ENCODE data around the gene ARMC7.
"Not testable (repeated sequence)": the region's sequence is repeated elsewhere in the genome, so short reads cannot be mapped to it uniquely, and the experiment has no call there.

The ARMC7 gene

DNA sequence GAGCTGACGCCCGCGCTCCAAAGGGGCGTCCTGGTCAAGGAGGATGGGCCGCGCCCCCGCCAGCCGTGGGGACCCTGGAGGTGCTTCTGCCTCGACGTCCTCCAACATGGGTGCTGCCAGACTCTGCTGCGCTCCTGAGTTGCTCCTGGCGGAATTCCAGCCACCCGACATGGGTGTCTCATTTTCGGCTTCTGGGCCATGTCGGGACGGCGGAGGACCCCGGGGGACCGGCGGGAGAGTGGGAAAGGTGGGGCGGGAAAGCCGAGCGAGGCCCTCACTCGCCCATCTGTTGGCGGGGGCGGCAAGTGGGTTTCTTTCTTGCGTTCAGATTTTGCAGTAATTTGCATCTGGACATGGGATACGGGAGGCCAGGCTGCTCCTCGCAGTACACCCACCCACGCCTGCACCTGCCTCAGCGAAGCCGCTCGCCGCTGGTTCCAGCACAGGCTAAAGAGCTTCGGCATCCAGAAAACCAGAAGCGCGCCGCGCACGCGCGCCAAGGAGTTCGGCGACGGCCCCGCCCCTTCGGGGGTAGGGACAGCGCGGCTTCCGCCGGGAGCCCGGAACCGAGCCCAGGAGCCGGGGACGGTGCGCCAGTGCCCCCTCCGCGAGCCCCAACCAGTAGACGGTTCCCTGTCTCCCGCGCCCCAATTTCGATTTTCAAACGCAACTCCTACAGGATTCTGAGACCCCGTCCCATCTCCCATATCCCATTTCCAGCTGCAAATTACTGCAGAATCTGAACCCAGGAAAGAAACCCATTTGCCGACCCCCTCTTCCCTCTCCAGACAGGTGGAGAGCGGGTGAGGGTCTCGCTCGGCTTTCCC lies at the start of gene ARMC7:
ARMC7 (plus strand) TSS at position 563 of the 827 bp plus-strand sequence. CDS start 320 bp downstream, outside the sequence.
- peak; percentile 79 for DNase-seq

DNA sequence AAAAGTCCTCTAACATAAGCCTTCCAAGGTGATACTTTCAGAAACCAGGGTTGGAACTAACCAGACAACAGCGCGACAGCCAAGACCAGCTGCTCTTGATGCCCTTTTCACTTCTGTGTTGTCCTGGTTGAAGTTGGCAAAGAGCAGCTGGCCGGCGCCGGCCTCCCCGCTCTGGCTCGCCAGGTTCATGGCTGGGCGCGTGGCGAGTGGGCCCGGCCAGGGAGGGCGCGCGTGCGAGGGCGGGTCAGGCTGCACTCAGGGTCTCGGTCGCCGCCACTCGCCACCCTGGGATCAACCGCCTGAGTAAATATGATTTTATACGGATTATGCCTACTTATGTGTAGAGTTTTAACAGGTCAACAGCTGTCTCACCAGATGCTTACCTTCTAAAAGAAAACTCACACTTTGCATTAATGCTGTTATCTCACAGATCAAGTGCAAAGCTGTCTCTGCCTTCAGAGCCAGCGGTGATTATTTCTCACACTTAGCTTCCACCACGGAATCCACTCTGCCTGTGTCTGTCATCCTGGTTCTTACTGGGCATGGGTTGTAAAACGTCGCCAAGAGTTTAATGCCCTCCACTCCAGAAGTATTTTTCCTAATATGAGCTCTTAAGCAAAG lies 49.2 kb upstream of the ARMC7 start:
- DNase-seq = no peak

DNA sequence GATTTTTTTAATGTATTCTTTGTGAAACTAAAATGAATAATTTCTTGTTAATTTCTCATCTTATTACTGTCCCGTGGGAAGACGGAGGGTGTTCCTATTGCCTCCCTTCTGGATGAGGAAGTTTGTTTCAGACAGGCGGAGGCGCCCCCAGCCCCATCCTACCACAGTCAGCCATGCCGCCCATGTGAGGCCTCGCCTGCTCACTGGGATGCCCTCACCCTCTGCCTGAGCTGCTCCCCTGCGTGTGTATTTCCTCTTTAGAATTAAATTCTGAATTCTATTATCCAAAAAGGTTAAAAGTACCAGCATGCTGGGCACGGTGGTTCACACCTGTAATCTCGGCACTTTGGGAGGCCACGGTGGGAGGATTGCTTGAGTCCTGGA lies 48.7 kb upstream of the ARMC7 start:
- DNase-seq = no peak

DNA sequence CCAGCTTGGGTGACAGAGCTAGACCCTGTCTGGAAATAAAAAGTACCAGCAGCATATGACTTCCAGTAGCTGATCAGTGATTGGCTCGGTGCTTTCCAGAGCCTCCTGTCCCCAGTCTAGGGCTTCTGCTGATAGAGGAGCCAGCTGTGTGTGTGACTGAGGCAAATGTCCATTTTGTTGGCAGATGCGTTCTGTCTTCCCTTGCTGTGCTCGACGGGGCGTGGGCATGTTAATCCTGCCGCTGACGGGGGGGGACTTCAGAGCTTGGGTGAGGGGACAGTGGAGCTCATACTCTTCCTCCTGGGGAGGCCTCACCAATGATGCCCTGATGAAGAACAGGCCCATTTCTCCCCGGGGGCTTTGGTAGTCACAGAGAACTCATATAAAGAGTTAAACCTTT lies 48.2 kb upstream of the ARMC7 start:
- no peak for DNase-seq

DNA sequence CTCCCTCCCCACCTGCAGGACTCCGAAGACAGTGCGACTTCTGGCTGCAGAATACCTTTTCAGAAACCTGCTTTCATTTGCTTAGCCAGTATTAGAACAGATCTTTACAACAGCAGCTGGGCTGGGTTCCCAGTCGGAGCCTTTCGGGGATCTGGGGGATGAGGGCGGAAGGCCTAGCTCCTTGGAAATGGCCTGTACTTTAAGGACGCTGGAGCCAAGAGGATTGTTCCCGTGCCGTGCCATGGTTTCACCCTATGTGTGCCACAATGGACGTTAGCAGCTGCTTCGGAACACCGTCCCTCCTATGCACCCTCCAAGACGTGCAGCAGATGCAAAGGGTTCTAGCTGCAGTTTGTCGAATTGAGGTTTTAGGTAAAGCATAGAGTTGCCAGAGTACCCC lies 46.6 kb upstream of the ARMC7 start:
- DNase-seq = no peak

DNA sequence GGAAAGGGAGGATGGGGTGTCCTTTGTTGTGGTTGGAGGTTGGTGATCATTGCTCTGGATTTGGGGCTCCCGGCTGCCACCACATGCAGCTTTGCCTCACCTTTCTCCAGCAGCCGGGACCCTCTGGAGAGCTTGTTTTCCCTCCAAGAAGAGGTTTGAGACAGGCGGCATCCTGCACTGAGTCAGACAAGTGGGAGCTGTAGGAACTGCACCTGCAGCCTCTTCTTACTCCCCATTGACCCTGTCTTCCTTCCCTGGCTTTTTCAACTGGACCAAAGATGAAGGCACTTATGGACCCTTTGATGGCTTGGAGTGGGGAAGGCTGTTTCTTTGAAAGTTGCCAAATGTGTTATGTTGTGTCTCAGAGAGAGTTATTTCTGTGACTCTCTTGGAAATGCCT lies 46.1 kb upstream of the ARMC7 start:
- no peak for DNase-seq

DNA sequence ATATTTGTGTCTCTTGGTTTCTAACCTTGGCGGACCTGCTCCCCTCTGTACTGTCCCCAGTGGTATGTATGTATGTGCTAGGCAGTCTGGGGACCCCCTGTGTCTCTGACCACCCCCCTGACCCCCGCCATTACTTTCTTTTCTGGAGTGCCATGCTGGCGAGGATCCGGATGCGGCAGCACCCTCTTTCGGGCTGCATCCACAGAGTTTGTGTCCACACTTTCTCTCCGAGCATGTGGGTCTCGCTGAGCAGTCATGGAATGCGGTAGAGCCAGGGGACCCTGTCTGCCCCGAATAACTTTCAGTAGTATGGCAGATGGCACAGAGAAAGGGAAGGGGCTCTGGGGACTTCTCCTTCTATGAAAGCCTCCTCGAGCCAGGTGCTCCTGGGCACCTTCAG lies 45.7 kb upstream of the ARMC7 start:
- DNase-seq = no peak

DNA sequence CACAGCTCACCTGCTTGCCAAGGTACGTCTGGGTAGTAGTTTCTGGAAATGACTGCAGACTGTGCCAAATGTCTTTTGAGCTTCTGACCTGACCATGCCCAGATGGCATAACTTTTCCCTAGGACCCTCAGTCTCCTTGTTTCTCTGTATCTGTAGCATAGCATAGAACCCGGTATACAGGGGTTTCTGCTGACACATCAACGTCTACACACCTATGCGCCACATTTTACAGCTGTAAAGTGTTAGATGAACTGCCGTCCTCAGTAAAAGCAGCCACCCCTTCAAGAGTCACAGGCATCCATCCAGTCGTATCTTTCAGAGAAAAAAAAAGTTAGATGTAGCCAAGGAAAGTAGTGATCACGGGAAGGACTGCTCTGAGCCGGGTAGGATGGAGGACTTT lies 45.3 kb upstream of the ARMC7 start:
- no peak for DNase-seq

DNA sequence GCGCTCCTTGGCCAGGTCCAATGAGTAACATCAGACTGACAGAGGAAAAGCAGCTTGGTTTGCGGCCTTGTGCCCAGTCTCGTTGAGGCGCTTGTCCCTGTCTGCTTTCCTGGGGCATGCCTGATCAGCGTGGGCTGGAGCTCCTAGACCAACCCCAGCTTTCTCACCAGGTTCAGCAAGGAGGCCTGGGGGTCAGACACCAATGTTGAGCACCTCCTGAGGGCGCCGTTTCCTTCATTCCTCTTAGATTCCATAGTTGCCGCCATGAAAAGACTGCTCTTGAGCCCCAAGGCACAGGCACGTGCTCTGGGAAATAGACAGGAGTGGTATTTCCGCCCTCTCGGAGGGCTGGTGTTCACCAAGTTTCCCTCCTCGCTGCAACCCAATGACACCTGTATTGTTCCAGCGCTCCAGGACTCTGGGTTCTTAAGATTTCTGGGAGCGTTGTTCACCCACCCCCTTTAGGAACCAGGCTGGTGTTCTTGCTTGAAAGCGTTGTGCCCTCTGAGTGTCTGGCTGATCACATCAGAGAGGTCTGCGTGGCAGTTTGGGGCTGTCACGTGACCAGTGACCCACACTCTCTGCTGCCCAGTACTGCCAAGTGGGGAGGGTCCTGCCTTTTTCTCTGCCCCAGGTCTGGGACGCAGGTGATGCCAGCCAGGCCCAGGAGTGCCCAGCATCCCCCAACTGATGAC lies 44.8 kb upstream of the ARMC7 start:
- no peak for DNase-seq

DNA sequence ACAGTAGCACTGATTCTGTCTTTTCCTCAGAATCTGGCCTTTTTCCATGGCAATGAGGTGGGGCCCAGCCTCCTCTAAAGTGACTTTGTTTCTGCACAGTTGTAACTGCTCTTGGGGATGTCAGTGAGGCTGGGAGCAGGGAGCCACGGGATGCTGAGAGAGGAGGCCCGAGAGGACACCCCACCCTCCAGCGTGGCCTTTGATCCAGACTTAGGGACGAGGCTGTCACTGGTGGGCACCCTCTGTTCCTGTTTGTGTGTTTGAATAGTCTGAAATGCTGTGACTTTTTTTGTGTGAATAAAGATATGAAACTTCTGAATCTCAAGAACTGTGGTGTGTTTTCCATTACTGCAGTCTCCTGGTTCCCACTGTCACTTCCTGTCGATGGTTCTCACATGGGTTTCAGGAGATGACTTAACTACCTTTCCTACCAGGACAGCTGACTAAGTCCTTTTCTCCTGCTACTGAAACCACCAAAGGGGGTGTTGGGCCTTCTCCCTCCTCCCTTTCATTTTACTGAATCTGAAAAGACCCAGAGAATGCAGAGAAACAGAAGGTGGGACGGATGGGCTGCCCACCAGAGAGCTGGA lies 44.1 kb upstream of the ARMC7 start:
- DNase-seq = peak; percentile 41

DNA sequence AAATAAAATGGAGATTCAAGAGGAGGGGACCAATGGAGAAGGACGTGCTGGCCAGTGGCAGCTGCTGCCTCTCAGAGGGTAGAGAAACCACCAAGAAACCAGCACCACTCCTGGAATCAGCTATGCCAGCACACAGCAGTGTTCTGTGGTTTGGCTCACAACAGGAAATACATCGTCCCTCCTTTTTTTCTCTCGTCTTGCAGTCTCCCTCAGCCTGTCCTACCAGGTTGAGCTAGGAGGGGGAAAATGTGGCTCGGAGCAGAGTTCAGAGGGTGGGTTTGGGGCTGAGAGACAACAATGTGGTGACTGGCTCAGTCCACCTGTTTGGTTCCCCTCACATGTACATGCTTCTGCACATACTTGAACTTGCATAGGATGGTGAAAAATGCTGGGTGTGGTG lies 41.9 kb upstream of the ARMC7 start:
- DNase-seq = no peak

DNA sequence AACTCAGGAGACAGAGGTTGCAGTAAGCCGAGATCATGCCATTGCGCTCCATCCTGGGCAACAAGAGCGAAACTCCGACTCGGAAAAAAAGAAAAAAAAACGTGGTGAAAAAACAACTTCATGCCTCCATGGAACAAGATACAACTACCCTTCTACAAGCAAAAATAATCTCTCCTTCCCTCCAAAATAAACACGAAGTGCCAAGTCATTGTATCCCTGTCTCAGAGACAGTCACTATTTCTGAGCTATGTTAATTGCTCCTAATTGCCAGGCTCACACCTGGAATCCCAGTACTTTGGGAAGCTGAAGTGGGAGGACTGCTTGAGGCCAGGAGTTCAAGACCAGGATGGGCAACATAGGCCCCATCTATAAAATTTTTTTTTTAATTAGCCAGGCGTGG lies 41.0 kb upstream of the ARMC7 start:
- DNase-seq = no peak

DNA sequence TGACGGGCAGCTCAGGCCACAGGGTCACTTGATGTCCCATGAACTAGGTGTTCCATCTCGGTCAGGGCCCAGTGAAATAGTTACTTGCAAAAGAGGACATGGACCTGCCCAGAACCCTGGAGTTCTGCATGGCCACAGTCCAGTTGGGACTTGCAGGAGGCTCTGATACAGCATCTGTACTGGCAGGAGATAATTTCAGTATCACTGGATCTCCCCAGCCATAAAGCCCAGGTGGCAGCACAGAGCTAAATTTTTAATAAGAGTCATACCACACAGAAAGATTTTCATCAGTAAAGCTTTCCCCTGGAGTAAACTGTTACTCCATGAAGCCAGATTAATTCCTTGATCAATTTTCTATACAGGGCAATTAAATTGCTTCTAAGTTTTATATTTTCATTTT lies 40.0 kb upstream of the ARMC7 start:
- DNase-seq = no peak

DNA sequence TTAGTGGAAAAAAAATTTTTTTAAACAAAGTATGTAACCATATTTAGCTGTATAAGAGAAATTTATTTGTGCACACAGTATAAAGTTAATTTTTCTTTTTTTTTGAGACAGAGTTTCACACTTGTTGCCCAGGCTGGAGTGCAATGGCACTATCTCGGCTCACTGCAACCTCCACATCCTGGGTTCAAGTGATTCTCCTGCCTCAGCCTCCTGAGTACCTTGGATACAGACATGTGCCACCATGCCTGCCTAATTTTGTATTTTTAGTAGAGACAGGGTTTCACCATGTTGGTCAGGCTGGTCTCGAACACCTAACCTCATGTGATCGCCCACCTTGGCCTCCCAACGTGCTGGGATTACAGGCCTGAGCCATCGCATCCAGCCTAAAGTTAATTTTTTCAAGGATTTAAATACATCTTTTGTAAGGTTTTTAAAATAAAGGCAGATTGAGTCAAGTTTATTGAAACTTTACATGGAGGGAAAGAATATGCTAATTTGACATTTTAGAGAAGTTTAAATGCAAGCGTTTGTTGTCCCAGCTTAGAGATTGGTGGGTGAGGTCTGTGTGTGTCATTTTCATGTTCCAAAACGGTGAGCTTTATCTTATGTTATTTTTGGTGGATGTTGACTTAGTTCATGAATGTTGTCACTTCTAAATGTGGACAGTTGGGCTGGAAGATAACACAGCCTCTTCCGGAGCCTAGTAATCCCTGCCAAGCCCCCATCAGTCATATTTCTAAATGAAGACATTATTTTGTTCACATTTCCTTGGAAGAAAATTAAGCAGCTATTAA lies 38.1 kb upstream of the ARMC7 start:
- not testable (repeated sequence) for DNase-seq

DNA sequence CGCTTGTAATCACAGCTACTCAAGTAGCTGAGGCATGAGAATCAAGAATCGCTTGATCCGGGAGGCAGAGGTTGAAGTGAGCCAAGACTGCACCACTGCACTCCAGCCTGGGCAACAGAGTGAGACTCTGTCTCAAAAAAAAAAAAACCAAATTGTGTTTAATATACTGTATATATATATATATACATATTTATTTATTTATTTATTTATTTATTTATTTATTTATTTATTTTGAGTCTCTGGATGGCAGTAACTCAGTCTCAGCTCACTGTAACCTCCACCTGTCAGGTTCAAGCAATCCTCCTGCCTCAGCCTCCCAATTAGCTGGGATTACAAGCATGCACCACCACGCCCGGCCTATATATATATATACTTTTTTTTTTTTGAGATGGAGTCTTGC lies 36.9 kb upstream of the ARMC7 start:
- DNase-seq = not testable (repeated sequence)

DNA sequence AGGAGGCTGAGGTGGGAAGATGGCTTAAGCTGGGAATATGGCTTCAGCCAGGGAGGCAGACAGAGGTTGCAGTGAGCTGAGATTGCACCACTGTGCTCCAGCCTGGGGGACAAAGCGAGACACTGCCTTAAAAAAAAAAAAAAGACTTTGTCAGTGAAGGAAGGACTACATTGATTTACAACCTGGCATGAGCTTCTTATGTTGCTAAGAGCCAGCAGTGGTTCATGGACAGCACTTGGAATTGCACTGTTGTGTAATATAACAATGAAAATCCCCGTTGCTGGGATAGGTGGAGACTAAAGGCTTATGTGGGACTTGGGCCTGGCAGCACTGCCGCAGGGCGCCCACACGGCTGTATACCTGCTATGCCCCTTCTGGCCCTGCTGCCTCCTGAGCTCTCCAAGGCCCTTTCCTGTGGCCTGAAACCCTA lies 36.1 kb upstream of the ARMC7 start:
- peak; percentile 51 for DNase-seq

DNA sequence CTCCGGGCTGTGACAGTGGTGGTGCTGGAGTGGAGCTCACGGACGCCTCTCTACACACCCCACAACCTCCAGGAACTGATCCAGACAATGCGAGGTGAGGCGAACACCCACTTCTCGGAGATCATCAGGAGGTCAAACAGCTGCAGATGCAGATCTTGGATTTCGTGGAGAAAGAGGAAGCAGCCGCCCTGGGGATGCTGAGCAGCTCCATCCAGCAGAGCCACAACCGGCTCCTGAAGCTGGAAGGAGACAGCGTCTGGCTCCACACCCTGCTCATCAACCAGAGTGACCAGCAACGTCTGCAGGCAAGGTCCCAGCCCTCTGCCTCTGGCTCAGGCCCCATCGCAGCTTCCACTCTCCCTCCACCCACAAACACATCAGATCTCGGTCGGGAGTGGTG lies 35.2 kb upstream of the ARMC7 start:
- DNase-seq = no peak

DNA sequence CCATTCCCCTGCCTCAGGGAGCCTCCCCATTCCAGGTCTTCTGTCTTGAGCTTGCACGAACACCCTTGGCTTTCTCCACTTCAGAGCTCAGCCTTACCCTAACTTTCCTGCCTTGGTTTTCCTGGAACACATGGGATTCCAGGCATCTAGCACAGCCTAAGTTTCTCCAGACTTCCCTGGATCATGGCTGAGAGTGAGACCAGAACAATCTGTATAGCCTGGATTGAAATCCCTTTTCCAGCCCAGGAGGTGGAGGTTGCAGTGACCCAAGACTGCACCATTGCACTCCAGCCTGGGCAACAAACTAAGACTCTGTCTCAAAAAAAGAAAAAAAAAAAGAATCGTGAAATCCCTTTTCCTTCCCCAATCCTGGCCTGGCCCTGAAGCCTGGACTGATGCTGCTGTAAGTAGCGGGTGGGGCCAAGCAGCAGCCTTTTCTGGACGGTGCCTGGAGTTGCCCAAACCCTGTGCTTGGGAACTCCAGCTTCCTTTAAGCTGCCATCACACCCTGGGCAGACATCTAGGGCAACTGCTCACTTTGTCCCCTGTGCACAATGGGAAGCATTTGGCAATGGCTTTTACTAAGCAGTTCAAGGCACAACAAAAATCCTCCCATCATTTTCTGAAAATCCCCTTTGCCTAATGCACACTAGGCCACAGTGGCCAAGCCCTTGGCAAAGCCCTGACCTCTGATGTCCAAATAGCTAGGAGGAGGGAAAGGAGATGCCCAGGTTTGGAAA lies 34.0 kb upstream of the ARMC7 start:
- no peak for DNase-seq

DNA sequence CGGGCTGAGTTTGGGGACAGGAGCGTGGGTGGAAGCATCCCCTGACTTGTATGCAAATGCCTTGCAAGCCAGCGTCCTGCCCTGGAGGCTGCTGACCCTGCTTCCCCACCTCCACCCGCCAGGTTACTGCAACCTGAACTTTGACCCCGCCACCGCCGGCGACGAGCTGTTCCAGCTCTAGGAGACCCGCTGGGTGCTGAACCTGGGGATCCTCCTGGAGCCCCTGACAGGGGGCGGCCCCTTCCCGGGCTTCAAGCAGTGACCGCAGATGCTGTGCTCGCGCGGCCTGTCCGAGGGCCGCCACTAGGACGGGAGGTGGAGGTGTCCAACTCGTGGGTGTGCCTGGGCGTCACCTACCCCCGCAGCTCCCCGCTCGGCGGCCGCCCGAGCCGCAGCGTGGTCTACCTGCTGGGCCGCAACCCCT lies 32.7 kb upstream of the ARMC7 start:
- DNase-seq = no peak

DNA sequence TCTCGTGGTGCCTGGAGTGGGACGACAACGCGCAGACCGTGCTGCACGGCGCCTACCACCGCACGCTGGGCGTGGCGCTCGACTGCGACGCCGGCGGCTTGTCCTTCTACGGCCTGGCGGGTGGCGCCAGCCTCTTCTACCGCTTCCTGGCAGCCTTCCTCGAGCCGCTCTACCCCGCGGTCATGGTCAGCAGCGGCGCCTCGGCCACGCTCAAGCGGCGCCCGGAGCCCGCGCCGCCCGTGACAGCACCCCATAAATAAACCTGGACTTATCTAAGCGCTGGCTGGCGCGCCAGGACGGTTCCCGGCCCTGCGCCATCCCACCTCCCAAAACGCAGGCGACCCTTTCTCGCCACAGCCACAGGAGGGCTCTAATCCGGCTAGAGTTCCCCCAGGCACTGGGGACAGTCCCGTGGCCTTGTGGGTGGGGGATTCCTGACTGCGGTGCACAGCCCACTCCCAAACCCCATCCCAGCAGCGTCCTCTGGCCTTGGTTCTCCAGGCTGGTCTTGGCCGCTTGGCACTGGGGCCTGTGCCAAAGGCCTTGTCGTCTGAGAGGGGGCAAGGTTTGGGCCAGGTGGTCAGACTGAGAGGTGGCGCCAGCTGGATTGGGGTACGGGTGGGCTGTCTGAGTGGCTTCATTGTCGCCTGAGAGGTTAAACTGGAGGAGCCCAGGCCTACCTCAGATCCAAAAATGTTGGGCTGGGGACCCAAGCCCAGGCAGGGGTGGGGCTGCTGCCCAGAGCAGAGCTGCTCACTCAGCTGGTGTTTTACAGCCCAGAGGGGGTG lies 32.1 kb upstream of the ARMC7 start:
- DNase-seq = no peak
